Occipital lobe (tissue), 2 donors: ENCODE results near the gene PTDSS2. TPM values are rescaled to one million over a fixed set of nuclear protein-coding genes. Genes with fewer than 3 reads are reported as not detected.
"Not testable (repeated sequence)": the region's sequence is repeated elsewhere in the genome, so short reads cannot be mapped to it uniquely, and the experiment has no call there.

Source experiments
- DNase-seq: peaks from one replicate; lab custom pipeline; 2025; lab: John Stamatoyannopoulos, UW
- total RNA-seq: library from RNA; depleted of rRNA; stranded (reverse); fragments of >200 nt; gene quantifications from one replicate; pipeline ENCODE4 v1.2.3, GENCODE V29; 2014

The PTDSS2 gene
- total RNA-seq, result 21.8 TPM

GRCh38 chr11:449889-450808 lies at the start of gene PTDSS2:
Gene PTDSS2 (plus strand): TSS chr11:450279. CDS start chr11:450456, 177 bp downstream.
- peak; percentile 91 for DNase-seq

- DNase-seq, result not testable (repeated sequence)
Measured at GRCh38 chr11:401196-401595, 48.9 kb upstream of the PTDSS2 start.

DNA sequence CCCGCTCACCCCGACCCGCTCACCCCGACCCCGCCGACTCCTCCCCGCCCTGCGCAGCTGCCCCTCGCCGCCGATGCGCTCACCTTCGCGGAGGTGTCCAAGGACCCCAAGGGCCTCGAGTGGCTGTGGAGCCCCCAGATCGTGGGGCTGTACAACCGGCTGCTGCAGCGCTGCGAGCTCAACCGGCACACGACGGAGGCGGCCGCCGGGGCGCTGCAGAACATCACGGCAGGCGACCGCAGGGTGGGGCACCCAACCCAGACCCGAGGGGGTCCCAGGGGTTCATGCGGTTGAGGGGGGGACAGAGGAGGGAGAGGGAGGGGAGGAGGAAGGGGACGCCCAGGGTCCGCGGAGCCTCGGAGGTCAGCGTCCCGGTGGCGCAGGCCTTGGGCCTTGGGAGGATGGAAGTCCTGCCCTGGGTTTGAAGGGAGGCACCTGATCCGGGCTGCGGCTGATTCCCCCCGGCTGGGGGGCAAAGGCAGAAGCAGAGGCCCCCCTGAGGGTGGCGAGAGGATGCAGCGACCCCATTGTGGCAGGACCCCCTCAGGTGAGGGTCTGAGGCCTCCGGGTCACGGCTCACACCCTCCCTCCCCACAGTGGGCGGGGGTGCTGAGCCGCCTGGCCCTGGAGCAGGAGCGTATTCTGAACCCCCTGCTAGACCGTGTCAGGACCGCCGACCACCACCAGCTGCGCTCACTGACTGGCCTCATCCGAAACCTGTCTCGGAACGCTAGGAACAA lies 46.9 kb upstream of the PTDSS2 start:
- DNase-seq, result no peak

DNA sequence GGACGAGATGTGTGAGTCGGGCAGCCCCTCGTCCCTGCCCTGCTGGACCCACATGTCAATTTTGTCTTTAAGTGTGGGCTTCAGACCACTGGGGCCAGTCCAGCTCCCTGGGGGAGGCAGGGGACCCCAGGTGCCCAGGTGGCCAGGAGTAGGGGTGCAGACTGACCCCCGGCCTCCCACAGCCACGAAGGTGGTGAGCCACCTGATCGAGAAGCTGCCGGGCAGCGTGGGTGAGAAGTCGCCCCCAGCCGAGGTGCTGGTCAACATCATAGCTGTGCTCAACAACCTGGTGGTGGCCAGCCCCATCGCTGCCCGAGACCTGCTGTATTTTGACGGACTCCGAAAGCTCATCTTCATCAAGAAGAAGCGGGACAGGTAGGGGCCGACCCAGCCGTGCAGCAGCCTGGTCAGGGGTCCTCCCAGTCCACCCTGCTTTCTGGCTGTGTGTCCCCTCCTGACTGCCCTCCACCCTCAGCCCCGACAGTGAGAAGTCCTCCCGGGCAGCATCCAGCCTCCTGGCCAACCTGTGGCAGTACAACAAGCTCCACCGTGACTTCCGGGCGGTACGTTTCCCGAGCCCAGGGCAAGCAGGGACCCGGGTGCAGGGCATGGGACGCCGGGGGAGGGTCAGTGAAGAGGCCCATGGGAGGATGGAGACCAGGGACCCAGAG lies 46.2 kb upstream of the PTDSS2 start:
- DNase-seq, result no peak

GRCh38 chr11:404551-405264 lies 45.4 kb upstream of the PTDSS2 start:
- no peak for DNase-seq

- no peak for DNase-seq
Measured at GRCh38 chr11:405323-405953, 44.6 kb upstream of the PTDSS2 start.

DNA sequence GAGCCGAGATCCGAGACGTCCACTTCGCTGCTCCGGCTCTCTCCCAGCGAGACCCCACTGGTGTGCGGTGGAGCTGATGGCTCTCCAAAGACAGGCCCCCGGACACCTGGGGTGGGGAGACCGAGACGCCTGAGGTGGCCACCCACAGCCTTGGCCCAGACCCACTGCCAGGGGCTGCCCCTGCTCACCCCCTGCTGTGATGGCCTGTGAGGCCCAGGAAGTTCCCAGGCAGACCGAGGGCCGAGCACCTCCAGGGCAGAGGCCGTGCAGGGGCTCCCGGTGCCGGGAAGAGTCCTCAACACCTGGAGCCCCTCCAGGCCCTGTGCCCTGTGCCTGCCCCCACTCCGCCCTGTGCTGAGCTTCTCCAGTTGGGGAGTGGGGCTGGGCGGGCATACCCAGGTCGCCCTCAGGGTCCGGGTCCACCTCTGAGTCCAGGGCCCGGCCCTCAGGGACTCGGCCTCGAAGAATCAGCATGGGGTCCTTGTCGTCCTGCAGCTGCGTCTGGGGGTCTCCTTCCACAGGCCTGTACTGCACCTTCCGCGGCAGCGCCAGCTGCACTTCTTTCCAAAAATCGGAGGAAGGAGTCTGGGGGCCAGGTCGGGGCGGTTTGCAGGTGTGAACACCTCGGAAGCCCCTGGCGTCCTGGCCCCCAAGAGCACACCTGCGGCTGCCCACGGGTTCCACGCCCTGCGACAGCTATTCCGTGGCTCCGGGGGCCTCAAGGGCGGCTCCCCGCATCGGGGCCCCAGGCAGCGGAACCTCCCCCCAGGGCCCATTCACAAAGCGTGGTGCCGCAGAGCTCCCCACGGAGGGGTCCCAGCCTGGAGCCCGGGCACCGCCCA lies 43.9 kb upstream of the PTDSS2 start:
- no peak for DNase-seq

DNA sequence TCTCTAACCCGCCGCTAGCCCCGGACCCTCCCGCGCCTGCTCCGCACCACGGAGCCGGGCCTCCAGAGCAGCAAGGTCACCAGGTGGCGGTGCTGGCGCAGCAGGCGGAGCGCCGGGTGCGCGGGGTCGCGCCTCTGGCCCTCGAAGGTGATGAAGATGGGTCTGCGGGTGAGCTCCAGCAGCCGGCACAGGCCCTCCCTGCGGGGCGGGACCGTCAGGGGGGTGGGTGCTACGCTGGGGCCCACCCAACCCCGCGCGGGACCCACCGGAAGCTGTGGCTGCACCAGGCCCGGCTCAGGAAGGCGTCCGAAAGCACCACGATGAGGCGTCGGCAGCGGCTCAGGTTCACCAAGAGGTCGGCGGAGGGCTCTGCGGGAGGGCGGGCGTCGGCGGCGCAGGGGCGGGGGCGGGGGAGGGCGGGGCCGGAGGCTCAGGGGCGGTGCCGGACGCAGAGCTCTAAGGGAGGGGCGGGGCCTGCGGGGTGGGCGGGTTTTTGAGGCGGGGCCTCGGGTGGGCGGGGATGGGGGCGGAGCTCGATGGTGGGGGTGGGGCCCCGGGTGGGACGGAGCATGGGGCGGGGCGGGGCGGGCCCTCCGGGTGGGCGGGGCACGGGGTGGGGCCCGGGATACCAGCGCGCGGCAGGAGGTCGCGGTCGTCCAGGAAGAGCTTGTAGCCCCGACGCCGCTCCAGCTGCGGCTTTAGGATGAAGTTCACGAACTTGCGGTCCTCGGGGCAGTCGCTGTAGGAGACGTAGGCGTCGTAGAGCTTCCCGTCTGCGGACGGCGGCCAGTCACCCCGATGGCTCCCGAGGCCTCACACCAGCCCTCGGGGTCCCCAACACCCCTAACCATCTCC lies 43.1 kb upstream of the PTDSS2 start:
- no peak for DNase-seq

DNA sequence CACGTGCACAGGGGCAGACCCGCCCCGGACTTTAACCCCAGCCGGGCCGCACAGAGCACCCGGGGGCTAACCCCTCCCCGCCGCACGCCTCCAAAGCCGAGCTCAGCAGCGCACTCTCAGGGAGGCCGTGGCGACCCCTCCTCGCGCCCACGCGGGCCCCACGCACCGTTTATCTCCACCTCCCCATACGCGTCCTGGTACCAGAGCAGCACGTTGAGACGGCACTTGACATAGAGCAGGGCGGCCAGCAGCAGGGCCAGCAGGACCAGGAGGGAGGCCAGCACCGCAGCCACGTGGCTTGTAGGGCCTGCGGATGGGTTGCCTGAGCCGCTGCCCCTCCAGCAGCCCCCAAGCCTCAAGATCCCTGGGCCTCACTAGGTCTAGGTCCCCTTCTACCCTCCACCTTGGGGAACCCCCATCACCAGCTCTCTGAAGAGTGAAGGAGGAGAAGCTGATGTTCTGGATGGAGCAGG lies 42.4 kb upstream of the PTDSS2 start:
- no peak for DNase-seq

- no peak for DNase-seq
Measured at GRCh38 chr11:408154-409007, 41.7 kb upstream of the PTDSS2 start.

DNA sequence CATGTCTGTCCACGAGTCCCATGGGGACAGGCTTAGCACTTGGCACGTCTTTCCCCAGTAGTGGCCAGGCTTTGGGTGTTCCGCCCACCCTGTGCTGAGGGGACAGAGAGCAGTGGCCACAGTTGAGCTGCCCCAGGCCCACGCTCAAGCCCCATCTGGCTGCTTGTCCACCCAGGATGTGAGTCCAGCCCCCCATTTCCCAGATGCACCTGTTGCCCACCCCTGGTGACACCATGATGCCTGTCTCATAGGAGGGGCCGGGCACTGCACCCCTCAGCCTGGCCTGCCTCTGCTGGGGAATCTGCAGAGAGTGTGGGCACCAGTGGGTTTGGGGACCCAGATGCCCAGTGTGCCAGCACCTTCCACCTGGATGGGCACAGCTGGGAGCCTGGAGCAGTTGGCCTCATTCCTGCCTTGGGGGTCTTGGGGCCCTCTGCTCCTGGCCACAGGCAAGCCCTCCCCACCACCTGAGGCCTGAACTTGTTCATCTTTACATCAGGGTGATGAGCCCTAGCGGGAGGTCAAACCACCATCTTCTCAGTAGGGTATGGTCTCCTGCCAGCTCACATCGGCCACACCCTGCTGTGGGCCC lies 41.0 kb upstream of the PTDSS2 start:
- DNase-seq, result no peak

- DNase-seq, result no peak
Measured at GRCh38 chr11:409600-410483, 40.2 kb upstream of the PTDSS2 start.

- not testable (repeated sequence) for DNase-seq
Measured at GRCh38 chr11:410711-411110, 39.4 kb upstream of the PTDSS2 start.

DNA sequence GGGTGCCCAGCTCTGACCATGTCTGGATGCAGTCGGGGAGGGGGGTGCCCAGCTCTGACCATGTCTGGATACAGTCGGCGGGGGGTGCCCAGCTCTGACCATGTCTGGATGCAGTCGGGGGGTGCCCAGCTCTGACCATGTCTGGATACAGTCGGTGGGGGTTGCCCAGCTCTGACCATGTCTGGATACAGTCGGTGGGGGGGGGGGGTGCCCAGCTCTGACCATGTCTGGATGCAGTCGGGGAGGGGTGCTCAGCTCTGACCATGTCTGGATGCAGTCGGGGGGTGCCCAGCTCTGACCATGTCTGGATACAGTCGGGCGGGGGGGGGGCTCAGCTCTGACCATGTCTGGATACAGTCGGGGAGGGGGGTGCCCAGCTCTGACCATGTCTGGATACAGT lies 38.6 kb upstream of the PTDSS2 start:
- DNase-seq, result not testable (repeated sequence)

- DNase-seq, result no peak
Measured at GRCh38 chr11:412641-413119, 37.4 kb upstream of the PTDSS2 start.
